ENCODE measurements around the gene WWOX.
"Not testable (repeated sequence)": the region's sequence is repeated elsewhere in the genome, so short reads cannot be mapped to it uniquely, and the experiment has no call there.

WWOX gene

GRCh38 chr16:79026117-79026516 lies 926.7 kb downstream of the WWOX start:
- DNase-seq (ENCODE audit: low spot score) = no peak

DNA sequence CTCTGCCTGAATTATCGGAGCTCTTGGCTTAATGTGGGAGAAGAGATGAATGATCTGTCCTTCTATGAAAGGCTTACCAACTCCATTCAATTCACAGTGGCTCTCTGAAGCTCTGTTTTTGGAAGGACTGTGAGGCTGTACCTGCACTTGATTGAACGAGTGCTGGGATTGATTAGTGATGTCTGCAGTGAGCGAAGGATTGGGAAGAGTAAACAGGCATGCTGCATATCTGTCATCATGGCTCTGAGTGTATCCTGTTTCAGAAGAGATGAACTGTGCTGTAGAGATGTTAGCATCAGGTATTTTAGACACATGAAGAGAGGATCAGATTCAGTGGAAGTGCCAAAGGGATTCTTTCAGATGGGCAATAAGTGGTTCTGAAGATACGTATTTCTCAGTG lies 937.1 kb downstream of the WWOX start:
- DNase-seq (ENCODE audit: low spot score) = no peak

DNA sequence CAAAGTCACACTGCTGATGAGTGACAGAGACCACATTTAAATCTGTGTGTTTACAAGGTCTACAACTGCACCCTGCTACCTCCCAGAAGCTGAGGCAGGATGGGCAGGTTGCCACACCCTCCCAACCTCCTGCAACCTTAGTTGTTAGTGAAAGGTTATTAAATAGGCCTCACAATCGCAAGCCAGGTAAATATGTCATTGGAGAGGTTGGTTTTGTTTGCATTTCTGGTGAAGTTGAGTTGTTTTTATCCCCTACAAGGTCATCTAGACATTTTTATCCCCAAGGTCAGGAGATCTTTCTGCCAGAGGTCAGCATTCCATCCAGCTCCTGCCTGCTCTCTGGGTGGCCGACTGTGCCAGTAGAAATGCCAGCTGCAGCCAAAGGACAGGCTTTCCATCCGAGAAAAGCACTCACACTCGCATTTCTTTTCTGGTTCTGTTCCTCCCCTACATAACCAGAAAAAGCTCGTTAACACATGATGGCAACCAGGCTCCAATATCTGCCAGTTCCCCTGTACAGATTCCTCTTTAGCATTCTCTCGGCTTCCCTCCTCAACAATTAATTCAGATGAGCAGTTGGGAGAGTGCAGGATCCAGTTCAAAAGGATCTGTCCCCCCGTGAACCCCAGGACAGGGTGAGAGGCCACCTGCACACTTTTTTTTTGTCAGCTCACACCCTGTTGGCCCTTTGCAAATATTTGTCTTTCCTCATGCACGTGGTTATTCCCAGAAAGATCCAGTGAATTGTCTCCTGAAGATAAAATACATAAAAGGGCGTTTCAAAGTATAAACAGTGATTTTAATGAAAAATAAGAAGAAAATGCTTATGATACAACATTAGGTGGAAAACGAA lies 938.3 kb downstream of the WWOX start:
- no peak for DNase-seq (ENCODE audit: low spot score)

GRCh38 chr16:79041206-79041605 lies 941.8 kb downstream of the WWOX start:
- DNase-seq (ENCODE audit: low spot score) = no peak

DNA sequence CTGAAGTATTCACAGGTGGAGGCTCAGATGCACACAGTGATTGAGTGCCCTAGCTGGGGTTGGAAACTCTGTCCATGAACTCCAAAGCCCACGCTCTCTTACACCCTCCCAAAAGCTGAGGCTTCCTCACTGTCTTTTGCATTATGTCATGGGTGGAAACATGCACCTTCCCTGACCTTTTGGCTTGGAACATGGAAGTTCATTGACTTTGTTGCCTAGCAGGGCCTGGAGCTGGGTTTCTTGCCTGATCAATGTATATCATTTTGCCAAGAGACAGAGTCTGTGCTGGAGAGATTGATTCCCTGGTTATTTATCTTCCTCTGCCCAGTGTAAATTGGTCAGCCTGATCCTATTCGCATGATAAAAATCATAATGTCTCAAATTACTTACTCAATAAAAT lies 942.7 kb downstream of the WWOX start:
- no peak for DNase-seq (ENCODE audit: low spot score)

- no peak for DNase-seq (ENCODE audit: low spot score)
Measured at GRCh38 chr16:79042886-79043285, 943.4 kb downstream of the WWOX start.

DNA sequence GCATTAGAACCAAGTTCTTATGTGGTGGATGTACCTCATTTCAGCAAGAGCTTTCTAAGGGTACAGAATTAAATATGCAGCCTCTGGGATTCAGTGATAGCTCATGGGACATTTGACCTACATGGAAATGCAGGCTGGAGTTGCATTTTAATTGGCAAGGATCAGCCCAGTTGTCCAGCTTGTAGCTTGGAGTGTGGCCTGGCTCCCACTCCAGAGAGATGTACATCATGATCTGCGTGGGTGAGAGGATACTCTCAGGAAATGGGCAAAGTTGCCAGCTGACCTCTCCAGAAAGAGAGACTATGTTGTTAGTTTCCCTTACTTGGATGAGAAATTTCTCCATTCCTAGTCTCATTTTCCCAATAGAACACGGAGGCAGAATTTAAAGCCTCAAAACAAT lies 945.7 kb downstream of the WWOX start:
- no peak for DNase-seq (ENCODE audit: low spot score)

- peak; percentile 23 for DNase-seq (ENCODE audit: low spot score)
Measured at GRCh38 chr16:79047337-79047736, 947.9 kb downstream of the WWOX start.

- DNase-seq (ENCODE audit: low spot score) = no peak
Measured at GRCh38 chr16:79049040-79049439, 949.6 kb downstream of the WWOX start.

GRCh38 chr16:79050063-79050462 lies 950.6 kb downstream of the WWOX start:
- DNase-seq (ENCODE audit: low spot score) = no peak

- no peak for DNase-seq (ENCODE audit: low spot score)
Measured at GRCh38 chr16:79051313-79051712, 951.9 kb downstream of the WWOX start.

DNA sequence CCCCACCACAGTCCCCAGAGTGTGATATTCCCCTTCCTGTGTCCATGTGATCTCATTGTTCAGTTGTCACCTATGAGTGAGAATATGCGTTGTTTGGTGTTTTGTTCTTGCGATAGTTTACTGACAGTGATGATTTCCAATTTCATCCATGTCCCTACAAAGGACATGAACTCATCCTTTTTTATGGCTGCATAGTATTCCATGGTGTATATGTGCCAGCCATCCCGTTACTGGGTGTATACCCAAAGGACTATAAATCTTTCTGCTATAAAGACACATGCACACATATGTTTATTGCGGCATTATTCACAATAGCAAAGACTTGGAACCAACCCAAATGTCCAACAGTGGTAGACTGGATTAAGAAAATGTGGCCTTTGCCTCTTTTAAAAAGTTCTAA lies 952.7 kb downstream of the WWOX start:
- DNase-seq (ENCODE audit: low spot score) = not testable (repeated sequence)

GRCh38 chr16:79053577-79053976 lies 954.1 kb downstream of the WWOX start:
- no peak for DNase-seq (ENCODE audit: low spot score)

GRCh38 chr16:79054211-79054984 lies 954.9 kb downstream of the WWOX start:
- DNase-seq (ENCODE audit: low spot score) = no peak

- no peak for DNase-seq (ENCODE audit: low spot score)
Measured at GRCh38 chr16:79055251-79055970, 956.0 kb downstream of the WWOX start.

DNA sequence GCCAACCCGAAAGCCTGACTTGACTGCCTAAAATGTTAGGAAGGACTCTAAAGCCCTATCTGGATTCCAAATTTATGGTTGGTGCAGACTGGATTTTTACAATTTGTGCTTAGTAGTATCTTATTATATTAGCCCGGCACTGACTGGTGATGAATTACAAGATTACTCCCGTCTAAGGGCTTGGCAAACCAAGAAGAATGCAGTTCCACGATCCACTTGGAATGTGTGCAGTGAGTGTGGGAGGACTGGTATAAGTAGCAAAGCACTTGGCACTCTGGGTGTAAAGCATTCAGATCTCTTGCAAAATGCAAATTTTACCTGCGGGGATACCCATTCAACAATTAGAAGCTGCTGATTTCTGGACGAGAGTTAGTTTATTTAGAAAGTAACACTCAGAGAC lies 961.7 kb downstream of the WWOX start:
- DNase-seq (ENCODE audit: low spot score) = no peak

DNA sequence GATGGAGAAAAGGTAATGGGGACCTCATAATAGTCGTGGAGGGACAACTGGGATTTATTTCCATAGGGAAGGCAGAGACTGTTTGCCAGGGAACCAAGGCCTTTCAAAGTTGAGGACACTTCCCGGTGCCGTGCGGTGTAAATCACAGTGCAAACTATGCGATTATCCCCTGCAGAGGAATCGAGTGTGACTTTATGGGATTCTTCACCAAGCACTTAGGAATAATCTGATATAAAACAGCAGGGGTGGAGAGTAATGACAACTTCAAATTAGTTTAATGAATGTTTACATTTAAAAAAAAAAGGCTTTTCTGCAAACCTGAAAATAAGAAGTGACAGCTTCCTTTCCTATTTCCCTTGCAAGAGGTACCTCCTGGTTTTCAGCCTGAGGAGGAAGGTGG lies 962.9 kb downstream of the WWOX start:
- DNase-seq (ENCODE audit: low spot score) = no peak

- DNase-seq (ENCODE audit: low spot score) = no peak
Measured at GRCh38 chr16:79062821-79063220, 963.4 kb downstream of the WWOX start.

- no peak for DNase-seq (ENCODE audit: low spot score)
Measured at GRCh38 chr16:79064256-79064972, 965.0 kb downstream of the WWOX start.

GRCh38 chr16:79066561-79066960 lies 967.1 kb downstream of the WWOX start:
- DNase-seq (ENCODE audit: low spot score) = no peak

- DNase-seq (ENCODE audit: low spot score) = no peak
Measured at GRCh38 chr16:79067600-79067999, 968.1 kb downstream of the WWOX start.

GRCh38 chr16:79069121-79069520 lies 969.7 kb downstream of the WWOX start:
- no peak for DNase-seq (ENCODE audit: low spot score)

Data from kidney capillary endothelial cell (primary cell).